Right lobe of liver (tissue), 4 donors: ENCODE results near the gene TBRG4.

Source experiments
- POLR2A ChIP-seq: fragments of 450-650 bp; IDR thresholded peaks from one replicate; pipeline ENCODE4 v1.6.1; 2017; ENCODE audit warnings: antibody characterized with exemption, mild to moderate bottlenecking
- TF ChIP-seq, protein P1 (sequence below), 4 donors: fragments of 200-600 bp in 3 of 4; fragments of 450-650 bp in 1 of 4; IDR thresholded peaks; one replicate each; pipeline versions ENCODE4 v1.5.1 to v1.8.0; 2016 to 2022; ENCODE audit warnings: antibody characterized with exemption in 4 of 4, mild to moderate bottlenecking in 2 of 4
- donor health status: DM: no; HTN: no; CAD: no.
- donor health status: DM: no; HTN: no; CAD: no.
- donor health status: DM: no; HTN: yes; CAD: no.

DNA sequence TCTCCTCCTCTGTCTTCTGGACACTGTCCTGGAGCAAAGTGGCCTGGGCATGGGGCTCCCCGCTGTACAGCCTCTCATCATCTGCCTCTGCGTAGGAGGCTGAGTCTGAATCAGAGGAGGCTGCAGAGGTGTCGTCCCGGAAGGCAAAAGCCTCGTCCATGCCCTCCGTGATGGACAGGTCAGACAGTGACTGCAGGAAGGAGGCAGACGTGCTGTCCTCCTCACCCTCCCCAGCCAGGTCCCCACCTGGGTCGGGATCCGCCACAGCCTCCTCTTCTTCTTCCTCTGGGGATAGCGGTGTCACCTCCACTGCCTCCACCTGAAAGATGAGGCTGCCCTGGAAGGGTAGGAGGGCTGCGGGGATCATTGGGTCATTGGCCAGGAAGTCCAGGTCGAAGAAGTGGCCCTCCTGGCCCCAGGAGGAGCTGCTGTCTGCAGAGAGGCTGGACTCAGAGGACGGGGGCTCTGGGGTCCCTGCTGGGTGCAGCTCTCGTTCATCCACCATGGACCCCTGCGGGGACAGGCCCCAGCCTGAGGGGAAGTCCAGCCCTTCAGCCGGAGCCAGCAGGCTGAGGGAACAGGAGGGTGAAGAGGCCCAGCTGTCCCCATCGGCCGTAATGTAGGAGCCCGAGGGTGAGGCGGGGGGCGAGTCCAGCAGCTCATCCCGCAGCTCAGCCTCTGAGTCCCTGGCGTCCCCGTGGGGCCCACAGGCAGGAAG lies 26.4 kb downstream of the TBRG4 start:
- TF ChIP-seq, protein P1, sequence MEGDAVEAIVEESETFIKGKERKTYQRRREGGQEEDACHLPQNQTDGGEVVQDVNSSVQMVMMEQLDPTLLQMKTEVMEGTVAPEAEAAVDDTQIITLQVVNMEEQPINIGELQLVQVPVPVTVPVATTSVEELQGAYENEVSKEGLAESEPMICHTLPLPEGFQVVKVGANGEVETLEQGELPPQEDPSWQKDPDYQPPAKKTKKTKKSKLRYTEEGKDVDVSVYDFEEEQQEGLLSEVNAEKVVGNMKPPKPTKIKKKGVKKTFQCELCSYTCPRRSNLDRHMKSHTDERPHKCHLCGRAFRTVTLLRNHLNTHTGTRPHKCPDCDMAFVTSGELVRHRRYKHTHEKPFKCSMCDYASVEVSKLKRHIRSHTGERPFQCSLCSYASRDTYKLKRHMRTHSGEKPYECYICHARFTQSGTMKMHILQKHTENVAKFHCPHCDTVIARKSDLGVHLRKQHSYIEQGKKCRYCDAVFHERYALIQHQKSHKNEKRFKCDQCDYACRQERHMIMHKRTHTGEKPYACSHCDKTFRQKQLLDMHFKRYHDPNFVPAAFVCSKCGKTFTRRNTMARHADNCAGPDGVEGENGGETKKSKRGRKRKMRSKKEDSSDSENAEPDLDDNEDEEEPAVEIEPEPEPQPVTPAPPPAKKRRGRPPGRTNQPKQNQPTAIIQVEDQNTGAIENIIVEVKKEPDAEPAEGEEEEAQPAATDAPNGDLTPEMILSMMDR (IDR thresholded peaks at IDR 0.05): no peak
- no peak for TF ChIP-seq POLR2A
